ENCODE measurements around the gene CD79A. TPM values are rescaled to one million over a fixed set of nuclear protein-coding genes. Genes with fewer than 3 reads are reported as not detected.

Gene CD79A
- total RNA-seq, 2 experiments from 2014 or later, result 2.9 to 4.7 TPM

GRCh38 chr19:41879670-41880328, 2.7 kb downstream of the CD79A start:
- DNase-seq, result no peak
- CTCF ChIA-PET, result no interaction called here
- Mint-ChIP-seq H3K4me1 (peaks cover 66% of the 10 kb centered on the region), H3K4me3 (no peak overlapping the region), H3K27me3 (no peaks in the 10 kb centered on the region), H3K9me3 (no peaks in the 10 kb centered on the region), H3K27ac (peak overlapping the region; percentile 78), H3K36me3 (ENCODE audit: low read depth) (peaks cover 20% of the 10 kb centered on the region)
- POLR2A ChIA-PET, result no interaction called here

GRCh38 chr19:41880329-41880708, 3.2 kb downstream of the CD79A start:
- H3K9me3 Mint-ChIP-seq, result no peaks in the 10 kb centered on the region
- peak overlapping the region; percentile 78 for H3K27ac Mint-ChIP-seq
- no peak for DNase-seq
- peaks cover 24% of the 10 kb centered on the region for H3K36me3 Mint-ChIP-seq (ENCODE audit: low read depth)
- CTCF ChIA-PET, result interaction anchor here (1.4 kb wide), 1 partner anchor 15 kb away, joined by 5 read pairs; no protein-coding TSS in a partner anchor
- H3K4me3 Mint-ChIP-seq, result no peak overlapping the region
- POLR2A ChIA-PET, result no interaction called here
- peaks cover 62% of the 10 kb centered on the region for H3K4me1 Mint-ChIP-seq
- no peaks in the 10 kb centered on the region for H3K27me3 Mint-ChIP-seq

GRCh38 chr19:41882568-41883462, 5.7 kb downstream of the CD79A start, which contains the start of gene ARHGEF1:
Gene ARHGEF1 (plus strand): TSS chr19:41883184. CDS start chr19:41888083, 4,899 bp downstream.
- peaks cover 46% of the 10 kb centered on the region for H3K36me3 Mint-ChIP-seq (ENCODE audit: low read depth)
- CTCF ChIA-PET, result interaction anchor here (1.0 to 2.9 kb wide), 4 partner anchors 10 to 62 kb away, joined by 3 to 12 read pairs (median 4); partner anchors contain the start of gene RPS19
- peak within 1 kb of the TSS; percentile 95 for H3K4me3 Mint-ChIP-seq
- POLR2A ChIA-PET, result no interaction called here
- peak; percentile 68 for DNase-seq
- no peaks in the 10 kb centered on the region for H3K9me3 Mint-ChIP-seq
- no peaks in the 10 kb centered on the region for H3K27me3 Mint-ChIP-seq
- peak within 1 kb of the TSS; percentile 95 for H3K27ac Mint-ChIP-seq
- H3K4me1 Mint-ChIP-seq, result peaks cover 50% of the 10 kb centered on the region

- Mint-ChIP-seq H3K36me3 (ENCODE audit: low read depth) (peaks cover 52% of the 10 kb centered on the region), H3K9me3 (no peaks in the 10 kb centered on the region), H3K4me1 (peaks cover 50% of the 10 kb centered on the region), H3K4me3 (peak overlapping the region; percentile 83), H3K27ac (peak overlapping the region; percentile 94), H3K27me3 (no peaks in the 10 kb centered on the region)
- no peak for DNase-seq
- ChIA-PET CTCF (interaction anchor here (1.0 to 5.4 kb wide), 6 partner anchors 11 to 68 kb away, joined by 3 to 44 read pairs (median 6); partner anchors contain the start of gene RPS19), POLR2A (no interaction called here)
These were observed 6.4 kb downstream of the CD79A start for GRCh38 chr19:41883463-41883820.

GRCh38 chr19:41883821-41884733, 7.0 kb downstream of the CD79A start:
- H3K36me3 Mint-ChIP-seq (ENCODE audit: low read depth), result peaks cover 57% of the 10 kb centered on the region
- no peaks in the 10 kb centered on the region for H3K27me3 Mint-ChIP-seq
- H3K27ac Mint-ChIP-seq, result peak overlapping the region; percentile 94
- H3K9me3 Mint-ChIP-seq, result no peaks in the 10 kb centered on the region
- H3K4me3 Mint-ChIP-seq, result peak overlapping the region; percentile 83
- ChIA-PET POLR2A (no interaction called here), CTCF (interaction anchor here (1.1 to 5.4 kb wide), 5 partner anchors 12 to 67 kb away, joined by 3 to 44 read pairs (median 7); partner anchors contain the start of gene RPS19)
- H3K4me1 Mint-ChIP-seq, result peaks cover 51% of the 10 kb centered on the region
- DNase-seq, result peak; percentile 90

- POLR2A ChIA-PET, result interaction anchor here (0.6 to 2.0 kb wide), 3 partner anchors 12 to 26 kb away, joined by 4 to 8 read pairs (median 5); partner anchors contain the start of gene RPS19
- H3K27me3 Mint-ChIP-seq, result no peaks in the 10 kb centered on the region
- H3K4me3 Mint-ChIP-seq, result peak overlapping the region; percentile 83
- no peaks in the 10 kb centered on the region for H3K9me3 Mint-ChIP-seq
- DNase-seq, result peak; percentile 84
- H3K36me3 Mint-ChIP-seq (ENCODE audit: low read depth), result peaks cover 79% of the 10 kb centered on the region
- peak overlapping the region; percentile 92 for H3K27ac Mint-ChIP-seq
- H3K4me1 Mint-ChIP-seq, result peaks cover 53% of the 10 kb centered on the region
- CTCF ChIA-PET, result interaction anchor here (0.6 to 5.4 kb wide), 11 partner anchors 9 to 63 kb away, joined by 4 to 44 read pairs (median 5); partner anchors contain the start of gene RPS19
These were observed 10.0 kb downstream of the CD79A start for GRCh38 chr19:41886761-41887710.

GRCh38 chr19:41887711-41888382, 10.8 kb downstream of the CD79A start:
- DNase-seq, result peak; percentile 83
- CTCF ChIA-PET, result interaction anchor here (1.1 to 5.4 kb wide), 6 partner anchors 9 to 70 kb away, joined by 3 to 44 read pairs (median 6); partner anchors contain the start of gene RPS19
- Mint-ChIP-seq H3K4me3 (peak overlapping the region; percentile 83), H3K36me3 (ENCODE audit: low read depth) (peaks cover 74% of the 10 kb centered on the region), H3K4me1 (peaks cover 48% of the 10 kb centered on the region), H3K9me3 (no peaks in the 10 kb centered on the region), H3K27me3 (no peaks in the 10 kb centered on the region), H3K27ac (peak overlapping the region; percentile 92)
- POLR2A ChIA-PET, result interaction anchor here (0.6 to 2.0 kb wide), 3 partner anchors 13 to 27 kb away, joined by 4 to 8 read pairs (median 5); partner anchors contain the start of gene RPS19

- Mint-ChIP-seq H3K27ac (peak overlapping the region; percentile 83), H3K36me3 (ENCODE audit: low read depth) (peaks cover 72% of the 10 kb centered on the region), H3K4me1 (peaks cover 52% of the 10 kb centered on the region), H3K27me3 (no peaks in the 10 kb centered on the region), H3K9me3 (no peaks in the 10 kb centered on the region), H3K4me3 (peak overlapping the region; percentile 83)
- DNase-seq, result no peak
- ChIA-PET POLR2A (no interaction called here), CTCF (interaction anchor here (1.0 to 5.4 kb wide), 4 partner anchors 15 to 69 kb away, joined by 3 to 44 read pairs (median 7); no protein-coding TSS in a partner anchor)
These were observed 11.8 kb downstream of the CD79A start for GRCh38 chr19:41888926-41889325.

- H3K36me3 Mint-ChIP-seq (ENCODE audit: low read depth), result peaks cover 69% of the 10 kb centered on the region
- no peak overlapping the region for H3K4me3 Mint-ChIP-seq
- peak overlapping the region; percentile 83 for H3K27ac Mint-ChIP-seq
- no peak for DNase-seq
- H3K4me1 Mint-ChIP-seq, result peaks cover 53% of the 10 kb centered on the region
- H3K27me3 Mint-ChIP-seq, result no peaks in the 10 kb centered on the region
- CTCF ChIA-PET, result interaction anchor here (1.0 to 2.6 kb wide), 2 partner anchors 16 to 24 kb away, joined by 3 to 11 read pairs; no protein-coding TSS in a partner anchor
- POLR2A ChIA-PET, result no interaction called here
- no peaks in the 10 kb centered on the region for H3K9me3 Mint-ChIP-seq
These were observed 12.8 kb downstream of the CD79A start for GRCh38 chr19:41889896-41890295.

GRCh38 chr19:41890936-41891335, 13.9 kb downstream of the CD79A start:
- POLR2A ChIA-PET, result no interaction called here
- no peak overlapping the region for H3K4me3 Mint-ChIP-seq
- H3K27ac Mint-ChIP-seq, result no peak overlapping the region
- H3K27me3 Mint-ChIP-seq, result no peaks in the 10 kb centered on the region
- no peaks in the 10 kb centered on the region for H3K9me3 Mint-ChIP-seq
- H3K36me3 Mint-ChIP-seq (ENCODE audit: low read depth), result peaks cover 70% of the 10 kb centered on the region
- H3K4me1 Mint-ChIP-seq, result peaks cover 56% of the 10 kb centered on the region
- CTCF ChIA-PET, result interaction anchor here (0.5 to 2.6 kb wide), 3 partner anchors 15 to 31 kb away, joined by 4 to 11 read pairs (median 5); partner anchors contain the start of gene RPS19
- no peak for DNase-seq
